Colonic mucosa (tissue), 4 donors: ENCODE data around the gene EPHA8. TPM values are rescaled to one million over a fixed set of nuclear protein-coding genes. Genes with fewer than 3 reads are reported as not detected.

Experiments
- DNase-seq: peaks from one replicate; pipeline ENCODE4 v3.0.0-alpha.2; 2020
- H3K27ac ChIP-seq: fragments of 200-600 bp; one replicate; pipeline ENCODE4 v1.8.0; 2021
- H3K27me3 ChIP-seq: fragments of 200-600 bp; one replicate; pipeline ENCODE4 v1.8.0; 2021
- H3K36me3 ChIP-seq: fragments of 200-600 bp; one replicate; pipeline ENCODE4 v1.8.0; 2021
- H3K4me1 ChIP-seq: fragments of 200-600 bp; one replicate; pipeline ENCODE4 v1.8.0; 2021; ENCODE audit warnings: mild to moderate bottlenecking
- H3K4me3 ChIP-seq: fragments of 200-600 bp; one replicate; pipeline ENCODE4 v1.8.0; 2021
- H3K9ac ChIP-seq, 2 donors: one replicate each; pipeline ENCODE4 v1.7.0; 2013; ENCODE audit warnings: control low read depth in 2 of 2, low read depth in 2 of 2, low read length in 2 of 2
- H3K9me3 ChIP-seq: fragments of 200-600 bp; one replicate; pipeline ENCODE4 v1.8.0; 2021
- intact Hi-C: fragments of 100-400 bp; cut with DNase I; formaldehyde crosslinking; loops from one replicate; pipeline ENCODE4 v1.14.1; 2022
- total RNA-seq, 2 donors: library from RNA; stranded (reverse); fragmentation: NEBNext Ultra II Directional in 1 of 2; extraction: Animal tissue kit (Norgen Biotek cat#: 25700) in 1 of 2; gene quantifications; one replicate each; pipeline ENCODE4 v1.2.1, GENCODE V29; 2021
- TF ChIP-seq, protein P1 (sequence below): fragments of 200-600 bp; IDR thresholded peaks from one replicate; pipeline ENCODE4 v1.8.0; 2022; ENCODE audit warnings: antibody characterized with exemption, mild to moderate bottlenecking
- donor health status: healthy.
- donor health status: DM: no; HTN: no; CAD: no.
- donor health status: DM: no; HTN: no; CAD: no.

EPHA8 gene
- total RNA-seq, 2 donors from 2014 or later: not detected

DNA sequence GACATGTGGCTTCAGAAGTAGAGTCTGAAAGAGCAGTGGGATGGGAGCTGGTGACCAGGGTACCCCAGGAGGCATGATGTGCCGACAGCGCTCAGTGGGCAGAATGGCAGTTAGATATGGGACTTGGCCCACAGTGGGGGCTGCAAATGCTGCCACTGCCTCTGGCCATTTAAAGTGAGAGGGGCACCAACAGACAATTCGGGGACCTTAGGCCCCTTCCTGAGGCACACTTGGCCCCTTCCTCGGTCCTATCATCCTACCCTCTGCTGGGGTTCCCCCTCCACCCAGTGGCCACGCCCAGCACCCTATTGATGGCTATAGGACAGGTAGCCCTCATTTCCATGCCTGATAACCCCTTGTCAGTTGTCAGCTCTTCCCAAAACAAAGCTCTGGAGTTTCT, 36.6 kb upstream of the EPHA8 start:
- intact Hi-C loops: no loop called here
- no peak for DNase-seq
- H3K4me1 ChIP-seq: no peaks in the 10 kb centered on the region
- H3K9me3 ChIP-seq: no peaks in the 10 kb centered on the region
- peaks cover 4% of the 10 kb centered on the region for H3K36me3 ChIP-seq
- no peak overlapping the region for H3K9ac ChIP-seq
- H3K27ac ChIP-seq: no peak overlapping the region
- no peaks in the 10 kb centered on the region for H3K27me3 ChIP-seq
- H3K4me3 ChIP-seq: no peak overlapping the region
- TF ChIP-seq, protein P1, sequence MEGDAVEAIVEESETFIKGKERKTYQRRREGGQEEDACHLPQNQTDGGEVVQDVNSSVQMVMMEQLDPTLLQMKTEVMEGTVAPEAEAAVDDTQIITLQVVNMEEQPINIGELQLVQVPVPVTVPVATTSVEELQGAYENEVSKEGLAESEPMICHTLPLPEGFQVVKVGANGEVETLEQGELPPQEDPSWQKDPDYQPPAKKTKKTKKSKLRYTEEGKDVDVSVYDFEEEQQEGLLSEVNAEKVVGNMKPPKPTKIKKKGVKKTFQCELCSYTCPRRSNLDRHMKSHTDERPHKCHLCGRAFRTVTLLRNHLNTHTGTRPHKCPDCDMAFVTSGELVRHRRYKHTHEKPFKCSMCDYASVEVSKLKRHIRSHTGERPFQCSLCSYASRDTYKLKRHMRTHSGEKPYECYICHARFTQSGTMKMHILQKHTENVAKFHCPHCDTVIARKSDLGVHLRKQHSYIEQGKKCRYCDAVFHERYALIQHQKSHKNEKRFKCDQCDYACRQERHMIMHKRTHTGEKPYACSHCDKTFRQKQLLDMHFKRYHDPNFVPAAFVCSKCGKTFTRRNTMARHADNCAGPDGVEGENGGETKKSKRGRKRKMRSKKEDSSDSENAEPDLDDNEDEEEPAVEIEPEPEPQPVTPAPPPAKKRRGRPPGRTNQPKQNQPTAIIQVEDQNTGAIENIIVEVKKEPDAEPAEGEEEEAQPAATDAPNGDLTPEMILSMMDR: no peak

DNA sequence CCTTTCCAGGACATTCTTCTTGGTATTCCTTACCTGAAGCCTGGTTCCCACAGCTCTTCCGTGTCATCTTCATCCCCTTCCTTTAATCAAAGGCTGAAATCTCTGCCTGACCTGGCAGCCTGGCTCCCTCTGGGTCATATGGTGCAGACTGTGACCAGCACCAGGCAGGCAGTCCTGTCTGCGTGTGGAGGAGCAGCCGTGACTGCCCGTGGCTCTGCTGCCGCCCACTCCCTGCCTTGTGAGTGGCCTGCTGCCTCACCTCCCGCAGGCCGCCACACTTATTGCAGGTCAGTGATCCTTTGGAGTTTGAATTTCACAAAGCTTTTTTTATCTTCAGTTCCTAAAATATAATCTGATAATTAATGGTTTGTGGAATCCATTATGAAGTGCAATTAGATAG, 36.2 kb upstream of the EPHA8 start:
- H3K27me3 ChIP-seq: no peaks in the 10 kb centered on the region
- peaks cover 4% of the 10 kb centered on the region for H3K36me3 ChIP-seq
- H3K27ac ChIP-seq: no peak overlapping the region
- TF ChIP-seq, protein P1: no peak
- H3K4me3 ChIP-seq: no peak overlapping the region
- H3K4me1 ChIP-seq: no peaks in the 10 kb centered on the region
- no peak overlapping the region for H3K9ac ChIP-seq
- DNase-seq: no peak
- intact Hi-C loops: no loop called here
- H3K9me3 ChIP-seq: no peaks in the 10 kb centered on the region

DNA sequence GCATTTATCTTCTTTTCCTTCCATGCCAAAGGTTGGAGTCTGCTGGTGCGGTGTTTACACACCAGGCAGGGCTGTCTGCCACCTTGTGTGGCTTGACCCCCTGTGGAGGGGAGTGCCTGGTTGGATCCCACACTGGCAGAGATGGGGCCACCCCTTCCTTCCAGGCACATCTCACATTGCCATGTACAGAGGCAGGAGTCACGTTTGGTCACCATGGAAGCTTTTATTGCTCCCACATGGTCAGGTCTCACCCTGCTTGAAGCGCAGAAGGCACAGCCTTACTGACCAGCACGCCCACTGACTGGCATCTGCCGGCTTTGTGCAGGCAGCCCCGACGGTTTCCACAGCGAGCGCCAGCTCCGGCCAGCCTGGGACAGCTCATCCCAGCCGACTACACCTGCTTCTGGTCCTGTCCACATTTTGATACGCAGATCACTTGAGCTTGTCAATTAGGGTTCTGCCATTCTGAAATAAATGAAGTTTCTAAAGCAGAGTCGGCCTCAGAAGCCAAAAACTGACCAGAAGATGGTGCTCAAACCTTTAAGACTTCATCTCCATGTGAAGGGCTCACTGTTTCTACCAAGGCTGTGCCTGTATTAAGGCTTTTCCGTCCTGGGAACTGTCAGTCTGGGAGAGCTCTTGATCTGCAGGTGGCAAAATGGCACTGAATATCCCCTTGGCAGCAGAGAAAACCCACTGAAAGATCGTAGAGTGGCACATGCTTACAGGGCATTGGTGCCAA, 35.6 kb upstream of the EPHA8 start:
- H3K4me3 ChIP-seq: no peak overlapping the region
- no peak overlapping the region for H3K27ac ChIP-seq
- TF ChIP-seq, protein P1: no peak
- H3K4me1 ChIP-seq: no peaks in the 10 kb centered on the region
- no peak for DNase-seq
- H3K9ac ChIP-seq: no peak overlapping the region
- H3K9me3 ChIP-seq: no peaks in the 10 kb centered on the region
- no peaks in the 10 kb centered on the region for H3K27me3 ChIP-seq
- intact Hi-C loops: no loop called here
- H3K36me3 ChIP-seq: peaks cover 4% of the 10 kb centered on the region

DNA sequence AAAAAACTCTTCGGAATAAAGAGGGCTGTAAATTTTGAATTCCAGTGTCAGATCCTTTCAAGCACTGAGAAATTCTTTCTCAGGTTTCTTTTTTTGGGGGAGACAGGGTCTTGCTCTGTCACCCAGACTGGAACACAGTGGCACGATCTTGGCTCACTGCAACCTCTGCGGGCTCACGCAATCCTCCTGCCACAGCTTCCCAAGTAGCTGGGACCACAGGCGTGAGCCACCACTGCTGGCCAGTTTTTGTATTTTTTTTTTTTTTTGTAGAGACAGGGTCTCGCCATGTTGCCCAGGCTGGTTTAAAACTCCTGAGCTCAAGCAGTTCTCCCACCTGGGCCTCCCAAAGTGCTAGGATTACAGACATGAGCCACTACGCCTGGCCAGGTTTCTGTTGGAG, 34.8 kb upstream of the EPHA8 start:
- Histone ChIP-seq H3K36me3 (peaks cover 4% of the 10 kb centered on the region), H3K27ac (no peak overlapping the region), H3K27me3 (no peaks in the 10 kb centered on the region), H3K4me1 (no peaks in the 10 kb centered on the region), H3K9me3 (no peaks in the 10 kb centered on the region), H3K4me3 (no peak overlapping the region), H3K9ac (no peak overlapping the region)
- DNase-seq: no peak
- TF ChIP-seq, protein P1: no peak
- intact Hi-C loops: no loop called here

DNA sequence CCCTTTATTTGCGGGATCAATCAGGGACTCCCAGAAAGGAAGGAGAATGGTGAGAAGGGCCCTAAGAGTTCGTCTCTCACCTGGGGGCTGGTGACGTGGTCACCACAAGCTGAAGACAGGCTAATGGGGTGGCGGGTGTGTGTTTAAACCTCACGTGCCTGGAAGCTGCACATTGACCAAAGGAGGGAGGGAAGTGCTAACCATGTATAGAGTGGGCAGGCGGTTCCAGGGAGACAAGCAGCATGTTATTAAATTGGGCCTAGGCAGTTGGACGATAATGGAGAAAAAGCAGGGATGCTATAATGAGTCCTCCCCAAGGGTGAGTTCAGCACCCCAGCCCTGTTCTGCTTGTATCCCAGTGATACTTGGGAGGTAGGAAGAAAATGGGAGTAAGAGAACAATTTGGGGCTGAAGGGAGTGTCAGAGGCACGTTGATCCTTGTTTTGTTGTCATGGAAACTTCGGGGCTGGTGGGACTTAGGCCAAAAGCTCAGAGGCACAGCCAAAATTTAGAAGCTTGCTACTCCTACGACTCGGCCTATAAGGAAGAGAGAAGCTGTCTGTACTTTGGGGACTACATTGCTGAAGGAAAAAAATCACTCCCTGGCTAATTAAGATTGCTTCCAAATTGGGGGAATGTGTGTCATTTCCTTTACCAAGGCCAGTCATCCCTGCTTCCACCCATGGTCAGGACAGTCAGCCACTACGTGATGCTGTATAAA, 33.2 kb upstream of the EPHA8 start:
- intact Hi-C loops: no loop called here
- Histone ChIP-seq H3K9me3 (no peaks in the 10 kb centered on the region), H3K27ac (no peak overlapping the region), H3K9ac (no peak overlapping the region), H3K4me1 (no peaks in the 10 kb centered on the region), H3K36me3 (no peaks in the 10 kb centered on the region), H3K27me3 (no peaks in the 10 kb centered on the region), H3K4me3 (no peak overlapping the region)
- TF ChIP-seq, protein P1: no peak
- no peak for DNase-seq
